CD8-positive, alpha-beta memory T cell (primary cell): ENCODE results near the gene DCLK2. TPM values are rescaled to one million over a fixed set of nuclear protein-coding genes. Genes with fewer than 3 reads are reported as not detected.

Experiments
- CTCF ChIA-PET: fragments of 350-600 bp; sonication (Branson Sonifier 250); formaldehyde crosslinking; loops from one replicate; lab custom pipeline; 2021; ENCODE audit warnings: antibody characterized with exemption; lab: Charles Lee
- POLR2A ChIA-PET: fragments of 350-600 bp; sonication (Branson Sonifier 250); formaldehyde crosslinking; loops from one replicate; lab custom pipeline; 2021; ENCODE audit warnings: antibody characterized with exemption; lab: Charles Lee
- DNase-seq, 5 donors: peaks; one replicate each; pipeline versions ENCODE4 v3.0.0 to v3.0.0-alpha.2; 2020 to 2022; ENCODE audit warnings: mixed read lengths in 1 of 5
- H3K27ac ChIP-seq: one replicate; pipeline ENCODE4 v1.7.0; 2013; ENCODE audit warnings: low read depth, mild to moderate bottlenecking, low read length, moderate library complexity
- H3K27me3 ChIP-seq: 2 replicates; pipeline ENCODE4 v1.7.0; 2013; ENCODE audit warnings: low read length, mild to moderate bottlenecking; ENCODE audit not compliant: insufficient read depth, poor library complexity, severe bottlenecking
- H3K36me3 ChIP-seq: 2 replicates; pipeline ENCODE4 v1.7.0; 2013; ENCODE audit warnings: mild to moderate bottlenecking, low read length, moderate library complexity; ENCODE audit not compliant: insufficient read depth
- H3K4me1 ChIP-seq: 2 replicates; pipeline ENCODE4 v1.7.0; 2013; ENCODE audit warnings: mild to moderate bottlenecking, low read length, moderate library complexity; ENCODE audit not compliant: insufficient read depth
- H3K4me3 ChIP-seq: 2 replicates; pipeline ENCODE4 v1.7.0; 2013; ENCODE audit warnings: mild to moderate bottlenecking, low read length
- H3K9me3 ChIP-seq: 2 replicates; pipeline ENCODE4 v1.7.0; 2013; ENCODE audit warnings: mild to moderate bottlenecking, low read length
- H3K27ac Mint-ChIP-seq, 8 donors: one replicate each; pipeline ENCODE4 v1.8.0; 2020 to 2021; ENCODE audit warnings: mixed read lengths in 8 of 8, mild to moderate bottlenecking in 6 of 8, inconsistent platforms in 3 of 8, moderate library complexity in 3 of 8
- H3K27me3 Mint-ChIP-seq, 2 donors: one replicate each; pipeline ENCODE4 v1.8.0; 2020 to 2021; ENCODE audit warnings: mixed read lengths in 2 of 2, mild to moderate bottlenecking in 1 of 2, moderate library complexity in 1 of 2
- H3K36me3 Mint-ChIP-seq, 3 donors: one replicate each; pipeline ENCODE4 v1.8.0; 2020 to 2021; ENCODE audit warnings: mixed read lengths in 3 of 3, inconsistent platforms in 1 of 3, mild to moderate bottlenecking in 1 of 3
- H3K4me1 Mint-ChIP-seq, 3 donors: one replicate each; pipeline ENCODE4 v1.8.0; 2020 to 2021; ENCODE audit warnings: mixed read lengths in 3 of 3, inconsistent platforms in 1 of 3, mild to moderate bottlenecking in 1 of 3
- H3K4me3 Mint-ChIP-seq, 7 donors: one replicate each; pipeline ENCODE4 v1.8.0; 2020 to 2021; ENCODE audit warnings: mixed read lengths in 7 of 7, mild to moderate bottlenecking in 6 of 7, moderate library complexity in 4 of 7, inconsistent platforms in 2 of 7
- H3K9me3 Mint-ChIP-seq, 5 donors: one replicate each; pipeline ENCODE4 v1.8.0; 2020 to 2022; ENCODE audit warnings: mixed read lengths in 5 of 5, mild to moderate bottlenecking in 3 of 5, moderate library complexity in 2 of 5, inconsistent platforms in 1 of 5
- polyA plus RNA-seq: library from polyadenylated mRNA; unstranded; fragments of 300-500 nt; fragmentation: Illumina TruSeq; gene quantifications from one replicate; pipeline ENCODE4 v1.2.3, GENCODE V29; 2021
- total RNA-seq, 2 experiments: library from RNA; stranded (reverse); gene quantifications; one replicate each; pipeline ENCODE4 v1.2.3, GENCODE V29; 2021

Gene DCLK2
- total and polyA plus RNA-seq, 3 experiments from 2014 or later = not detected

- Mint-ChIP-seq H3K27ac (no peak overlapping the region), H3K9me3 (no peaks in the 10 kb centered on the region), H3K27me3 (peaks cover 9 to 11% of the 10 kb centered on the region in 2 donors), H3K4me1 (no peaks in the 10 kb centered on the region), H3K4me3 (no peak overlapping the region), H3K36me3 (peaks cover 0 to 2% (median 0%) of the 10 kb centered on the region in 3 donors)
- Histone ChIP-seq H3K4me3 (no peak overlapping the region), H3K36me3 (no peaks in the 10 kb centered on the region), H3K27ac (no peak overlapping the region), H3K27me3 (no peaks in the 10 kb centered on the region), H3K4me1 (no peaks in the 10 kb centered on the region), H3K9me3 (no peaks in the 10 kb centered on the region)
- CTCF ChIA-PET = no interaction called here
- DNase-seq = no peak
- POLR2A ChIA-PET = no interaction called here
Observed at GRCh38 chr4:150126201-150126863, 48.1 kb downstream of the DCLK2 start.

DNA sequence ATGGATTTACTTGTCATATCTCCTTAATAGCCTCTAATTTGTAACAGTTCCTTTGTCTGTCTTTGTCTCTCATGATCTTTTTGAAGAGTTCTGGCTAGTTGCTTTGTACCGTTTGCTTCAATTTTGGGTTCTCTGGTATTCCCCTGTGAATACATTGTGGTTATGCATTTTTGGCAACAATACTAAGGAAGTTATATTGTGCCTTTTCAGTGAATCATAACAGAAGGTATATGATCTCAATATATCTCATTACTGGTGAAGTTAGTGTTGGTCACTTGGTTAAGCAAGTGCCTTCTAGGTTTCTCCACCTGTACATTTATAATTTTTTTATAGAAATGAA, 48.6 kb downstream of the DCLK2 start:
- Mint-ChIP-seq H3K27me3 (peaks cover 9 to 11% of the 10 kb centered on the region in 2 donors), H3K36me3 (peaks cover 0 to 2% (median 0%) of the 10 kb centered on the region in 3 donors), H3K9me3 (no peaks in the 10 kb centered on the region), H3K4me1 (no peaks in the 10 kb centered on the region), H3K27ac (no peak overlapping the region), H3K4me3 (no peak overlapping the region)
- Histone ChIP-seq H3K27me3 (no peaks in the 10 kb centered on the region), H3K4me3 (no peak overlapping the region), H3K27ac (no peak overlapping the region), H3K9me3 (no peaks in the 10 kb centered on the region), H3K4me1 (no peaks in the 10 kb centered on the region), H3K36me3 (no peaks in the 10 kb centered on the region)
- no peak for DNase-seq
- POLR2A ChIA-PET = no interaction called here
- CTCF ChIA-PET = no interaction called here

- Histone ChIP-seq H3K27me3 (no peaks in the 10 kb centered on the region), H3K4me3 (no peak overlapping the region), H3K4me1 (no peaks in the 10 kb centered on the region), H3K9me3 (no peaks in the 10 kb centered on the region), H3K36me3 (no peaks in the 10 kb centered on the region), H3K27ac (no peak overlapping the region)
- Mint-ChIP-seq H3K36me3 (no peaks in the 10 kb centered on the region), H3K9me3 (no peaks in the 10 kb centered on the region), H3K4me3 (no peak overlapping the region), H3K4me1 (no peaks in the 10 kb centered on the region), H3K27me3 (peaks cover 6 to 12% of the 10 kb centered on the region in 2 donors), H3K27ac (no peak overlapping the region)
- DNase-seq = no peak
- CTCF ChIA-PET = no interaction called here
- POLR2A ChIA-PET = no interaction called here
Observed at GRCh38 chr4:150127757-150128156, 49.5 kb downstream of the DCLK2 start.

DNA sequence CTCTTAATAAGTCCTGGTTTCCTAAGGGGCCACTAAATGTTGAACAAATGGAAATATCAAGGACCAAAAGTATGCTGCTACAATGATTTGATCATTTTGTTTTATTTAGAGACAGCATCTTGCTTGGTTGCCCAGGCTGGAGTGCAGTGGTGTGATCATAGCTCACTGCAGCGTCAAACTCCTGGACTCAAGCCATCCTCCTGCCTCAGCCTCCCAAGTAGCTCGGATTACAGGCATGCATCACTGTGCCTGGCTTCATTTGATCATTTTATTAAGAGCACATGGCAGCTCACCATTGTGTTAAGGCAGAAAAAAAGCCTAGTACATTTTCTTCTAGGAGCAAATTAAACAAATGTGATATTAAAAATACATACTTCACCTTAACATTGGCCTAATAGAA, 52.7 kb downstream of the DCLK2 start:
- Mint-ChIP-seq H3K4me1 (no peaks in the 10 kb centered on the region), H3K9me3 (no peaks in the 10 kb centered on the region), H3K27me3 (peaks cover 8 to 19% of the 10 kb centered on the region in 2 donors), H3K36me3 (no peaks in the 10 kb centered on the region), H3K4me3 (no peak overlapping the region), H3K27ac (no peak overlapping the region)
- no peak for DNase-seq
- no peak overlapping the region for H3K27ac ChIP-seq
- H3K4me3 ChIP-seq = no peak overlapping the region
- ChIA-PET POLR2A (no interaction called here), CTCF (no interaction called here)
- H3K36me3 ChIP-seq = no peaks in the 10 kb centered on the region
- no peaks in the 10 kb centered on the region for H3K9me3 ChIP-seq
- H3K27me3 ChIP-seq = no peaks in the 10 kb centered on the region
- no peaks in the 10 kb centered on the region for H3K4me1 ChIP-seq

- Mint-ChIP-seq H3K27me3 (peaks cover 8 to 19% of the 10 kb centered on the region in 2 donors), H3K27ac (no peak overlapping the region), H3K9me3 (no peaks in the 10 kb centered on the region), H3K4me1 (no peaks in the 10 kb centered on the region), H3K4me3 (no peak overlapping the region), H3K36me3 (no peaks in the 10 kb centered on the region)
- Histone ChIP-seq H3K27ac (no peak overlapping the region), H3K36me3 (no peaks in the 10 kb centered on the region), H3K4me3 (no peak overlapping the region), H3K27me3 (no peaks in the 10 kb centered on the region), H3K4me1 (no peaks in the 10 kb centered on the region), H3K9me3 (no peaks in the 10 kb centered on the region)
- POLR2A ChIA-PET = no interaction called here
- CTCF ChIA-PET = no interaction called here
- DNase-seq = no peak
Observed at GRCh38 chr4:150131581-150132228, 53.5 kb downstream of the DCLK2 start.

DNA sequence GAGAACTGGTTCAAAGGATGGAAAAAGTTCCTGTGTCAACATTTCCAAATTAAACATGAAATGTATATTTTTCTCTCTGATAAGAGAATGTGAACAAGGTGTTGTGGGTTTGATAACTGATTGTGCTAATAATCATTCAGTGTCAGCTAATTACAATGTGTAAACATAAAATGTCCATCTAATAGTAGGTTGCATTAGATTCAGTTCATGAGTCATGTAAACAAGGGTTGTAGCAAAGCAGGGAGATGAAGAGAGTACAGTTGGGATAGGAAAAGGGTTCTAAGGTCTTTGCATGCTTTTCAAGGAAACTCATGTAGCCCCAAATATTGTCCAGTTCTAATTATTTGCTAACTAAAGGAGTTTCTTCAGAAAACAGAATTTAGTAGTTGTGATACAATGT, 55.4 kb downstream of the DCLK2 start:
- ChIA-PET CTCF (no interaction called here), POLR2A (no interaction called here)
- no peaks in the 10 kb centered on the region for H3K36me3 ChIP-seq
- Mint-ChIP-seq H3K27me3 (peaks cover 8 to 12% of the 10 kb centered on the region in 2 donors), H3K36me3 (no peaks in the 10 kb centered on the region), H3K4me1 (no peaks in the 10 kb centered on the region), H3K4me3 (no peak overlapping the region), H3K9me3 (no peaks in the 10 kb centered on the region), H3K27ac (no peak overlapping the region)
- H3K27ac ChIP-seq = no peak overlapping the region
- no peaks in the 10 kb centered on the region for H3K27me3 ChIP-seq
- DNase-seq = no peak
- no peaks in the 10 kb centered on the region for H3K4me1 ChIP-seq
- no peaks in the 10 kb centered on the region for H3K9me3 ChIP-seq
- H3K4me3 ChIP-seq = no peak overlapping the region

DNA sequence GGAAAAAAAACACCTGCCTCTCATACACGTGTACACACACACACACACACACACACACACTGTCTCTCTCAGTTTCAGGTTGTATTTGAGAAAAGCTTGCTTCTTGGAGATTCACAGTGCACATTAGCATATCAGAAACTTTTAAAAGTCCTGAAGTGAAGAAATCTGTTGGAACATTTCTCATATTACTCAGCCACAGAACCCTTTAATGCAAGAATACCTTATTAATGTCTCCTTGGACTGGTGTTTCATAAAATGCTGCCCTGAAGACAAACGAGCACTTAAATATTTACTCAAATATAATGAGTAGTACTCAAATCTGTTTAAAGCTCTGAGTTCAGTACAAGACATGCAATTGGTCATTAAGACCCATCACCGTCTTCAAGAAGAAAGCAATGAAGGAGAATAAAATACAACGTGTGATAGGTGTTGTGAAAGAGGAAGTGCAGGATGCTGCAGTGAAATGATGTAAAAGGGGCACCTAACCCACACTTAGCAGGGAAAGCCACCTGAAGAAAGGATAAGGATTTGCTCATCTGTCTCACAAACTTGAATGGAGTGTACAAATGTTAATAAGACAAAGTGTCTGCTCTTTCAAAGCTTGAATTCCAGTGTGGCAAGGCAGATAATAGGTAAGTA, 57.0 kb downstream of the DCLK2 start:
- CTCF ChIA-PET = no interaction called here
- Histone ChIP-seq H3K4me3 (no peak overlapping the region), H3K36me3 (no peaks in the 10 kb centered on the region), H3K27ac (no peak overlapping the region), H3K9me3 (no peaks in the 10 kb centered on the region), H3K27me3 (no peaks in the 10 kb centered on the region), H3K4me1 (no peaks in the 10 kb centered on the region)
- Mint-ChIP-seq H3K9me3 (no peaks in the 10 kb centered on the region), H3K4me1 (no peaks in the 10 kb centered on the region), H3K27me3 (peaks cover 7 to 11% of the 10 kb centered on the region in 2 donors), H3K36me3 (no peaks in the 10 kb centered on the region), H3K27ac (no peak overlapping the region), H3K4me3 (no peak overlapping the region)
- POLR2A ChIA-PET = no interaction called here
- no peak for DNase-seq

GRCh38 chr4:150136036-150136435, 57.8 kb downstream of the DCLK2 start:
- Mint-ChIP-seq H3K27me3 (peaks cover 2 to 8% of the 10 kb centered on the region in 2 donors), H3K27ac (no peak overlapping the region), H3K36me3 (no peaks in the 10 kb centered on the region), H3K9me3 (no peaks in the 10 kb centered on the region), H3K4me3 (no peak overlapping the region), H3K4me1 (no peaks in the 10 kb centered on the region)
- H3K9me3 ChIP-seq = no peaks in the 10 kb centered on the region
- H3K36me3 ChIP-seq = no peaks in the 10 kb centered on the region
- no peaks in the 10 kb centered on the region for H3K27me3 ChIP-seq
- no peak for DNase-seq
- ChIA-PET CTCF (no interaction called here), POLR2A (no interaction called here)
- no peak overlapping the region for H3K27ac ChIP-seq
- no peak overlapping the region for H3K4me3 ChIP-seq
- no peaks in the 10 kb centered on the region for H3K4me1 ChIP-seq
